ENCODE results near the gene CAPN11. TPM values are rescaled to one million over a fixed set of nuclear protein-coding genes. Genes with fewer than 3 reads are reported as not detected.

CAPN11 gene
- total and polyA plus RNA-seq, 2 donors (not counting 3 experiments of a cell fraction or from before 2014, with no cell fraction given): 1.4 to 1.7 TPM

DNA sequence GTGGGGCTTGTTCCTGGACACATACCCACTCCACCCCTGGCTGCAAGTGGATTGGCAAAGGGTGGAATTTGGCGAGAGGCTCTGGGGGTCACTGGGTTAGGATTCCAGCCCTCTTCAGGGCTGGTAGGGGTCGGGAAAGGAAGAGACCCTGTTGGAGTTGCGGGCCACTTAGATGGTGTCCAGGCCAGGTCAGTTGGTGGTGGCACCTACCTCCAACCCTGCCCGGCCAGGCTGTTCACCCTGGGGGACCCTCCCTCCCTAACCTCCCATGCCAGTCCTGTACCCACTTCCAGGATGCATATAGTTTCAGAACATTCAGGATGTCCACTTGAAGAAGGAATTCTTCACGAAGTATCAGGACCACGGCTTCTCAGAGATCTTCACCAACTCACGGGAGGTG, 21.0 kb downstream of the CAPN11 start:
- ChIA-PET POLR2A (interaction anchor here (1.1 kb wide), 1 partner anchor 68 kb away, joined by 3 read pairs; no protein-coding TSS in a partner anchor), CTCF (interaction anchor here (0.7 to 5.8 kb wide), 4 partner anchors 10 to 44 kb away, joined by 3 to 84 read pairs (median 5); partner anchors contain the start of gene SLC29A1)
- Histone ChIP-seq H3K9me1 (replicated peaks; ENCODE audit: control insufficient read depth, extremely low read depth, insufficient read depth, low read length) (no peaks in the 10 kb centered on the region), H3K4me3 (replicated peaks in 1 of 3; ENCODE audit: insufficient read depth in 1 of 3, low read depth in 1 of 3, low read length in 3 of 3) (no peak overlapping the region), H3K36me3 (ENCODE audit: control insufficient read depth in 2 of 2, extremely low read depth in 1 of 2, insufficient read depth in 2 of 2, low read length in 2 of 2) (no peaks in the 10 kb centered on the region), H3K9me3 (replicated peaks; ENCODE audit: control insufficient read depth, insufficient read depth, low read length) (no peaks in the 10 kb centered on the region), H3K27ac (ENCODE audit: insufficient read depth, low read depth, low read length) (peak overlapping the region; percentile 91), H3K4me1 (ENCODE audit: control insufficient read depth, extremely low read depth, insufficient read depth, low read length) (peaks cover 42% of the 10 kb centered on the region), H3K79me2 (ENCODE audit: control insufficient read depth, insufficient read depth, low read length) (no peaks in the 10 kb centered on the region), H3K27me3 (ENCODE audit: control insufficient read depth in 2 of 2, insufficient read depth in 2 of 2, low read length in 2 of 2) (no peaks in the 10 kb centered on the region), H3K9ac (replicated peaks; ENCODE audit: extremely low read depth, insufficient read depth, low read length) (peak overlapping the region; percentile 36), H4K20me1 (replicated peaks; ENCODE audit: control insufficient read depth, extremely low read depth, insufficient read depth, low read length) (no peaks in the 10 kb centered on the region), H2AFZ (ENCODE audit: low read depth, low read length) (no peak overlapping the region), H3K4me2 (ENCODE audit: insufficient read depth, low read length) (peak overlapping the region; percentile 47)
- DNase-seq (ENCODE audit: low read depth, low spot score) (no peak), FAIRE-seq (peak; percentile 12)
- dilution Hi-C loops (cut with MboI; ENCODE audit: extremely low pct_ligation_motif_present, low sequenced_read_pairs): no loop called here
- TF ChIP-seq POLR2AphosphoS5 (IDR thresholded peaks at IDR 0.05; ENCODE audit: insufficient read depth, low read depth, low read length): no peak
- no peak for TF ChIP-seq JUN (IDR thresholded peaks at IDR 0.05; ENCODE audit: borderline replicate concordance, insufficient read depth, insufficient read length, low read depth)
- TF ChIP-seq, protein P1, sequence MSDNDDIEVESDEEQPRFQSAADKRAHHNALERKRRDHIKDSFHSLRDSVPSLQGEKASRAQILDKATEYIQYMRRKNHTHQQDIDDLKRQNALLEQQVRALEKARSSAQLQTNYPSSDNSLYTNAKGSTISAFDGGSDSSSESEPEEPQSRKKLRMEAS (IDR thresholded peaks at IDR 0.05; ENCODE audit: insufficient read depth, insufficient read length): no peak
- no peak for TF ChIP-seq POLR2A (IDR thresholded peaks at IDR 0.05; ENCODE audit: low read depth, low read length)
- TF ChIP-seq, protein P2, sequence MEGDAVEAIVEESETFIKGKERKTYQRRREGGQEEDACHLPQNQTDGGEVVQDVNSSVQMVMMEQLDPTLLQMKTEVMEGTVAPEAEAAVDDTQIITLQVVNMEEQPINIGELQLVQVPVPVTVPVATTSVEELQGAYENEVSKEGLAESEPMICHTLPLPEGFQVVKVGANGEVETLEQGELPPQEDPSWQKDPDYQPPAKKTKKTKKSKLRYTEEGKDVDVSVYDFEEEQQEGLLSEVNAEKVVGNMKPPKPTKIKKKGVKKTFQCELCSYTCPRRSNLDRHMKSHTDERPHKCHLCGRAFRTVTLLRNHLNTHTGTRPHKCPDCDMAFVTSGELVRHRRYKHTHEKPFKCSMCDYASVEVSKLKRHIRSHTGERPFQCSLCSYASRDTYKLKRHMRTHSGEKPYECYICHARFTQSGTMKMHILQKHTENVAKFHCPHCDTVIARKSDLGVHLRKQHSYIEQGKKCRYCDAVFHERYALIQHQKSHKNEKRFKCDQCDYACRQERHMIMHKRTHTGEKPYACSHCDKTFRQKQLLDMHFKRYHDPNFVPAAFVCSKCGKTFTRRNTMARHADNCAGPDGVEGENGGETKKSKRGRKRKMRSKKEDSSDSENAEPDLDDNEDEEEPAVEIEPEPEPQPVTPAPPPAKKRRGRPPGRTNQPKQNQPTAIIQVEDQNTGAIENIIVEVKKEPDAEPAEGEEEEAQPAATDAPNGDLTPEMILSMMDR (IDR thresholded peaks at IDR 0.05; ENCODE audit: extremely low read depth in 1 of 2, insufficient read depth in 1 of 2, low read depth in 1 of 2, low read length in 2 of 2): no peak
- TF ChIP-seq FOS (IDR thresholded peaks at IDR 0.05; ENCODE audit: borderline replicate concordance, insufficient read depth, low read length): no peak
- TF ChIP-seq MYC (IDR thresholded peaks at IDR 0.05; ENCODE audit: low read depth, low read length): no peak
- TF ChIP-seq GATA2 (IDR thresholded peaks at IDR 0.05; ENCODE audit: insufficient read depth, insufficient read length, low read depth, low read length): no peak
- no peak for TF ChIP-seq EZH2 (IDR thresholded peaks at IDR 0.05; ENCODE audit: borderline replicate concordance, low read depth, low read length, severe bottlenecking)
- no TSS peak for BruUV-seq (replicated peaks)
- intact Hi-C loops (cut with micrococcal nuclease): loop anchor here (2.0 kb wide), 2 partner anchors 13 to 67 kb away; partner anchors contain the start of gene HSP90AB1

Data from endothelial cell of umbilical vein (primary cell).